Kidney epithelial cell (primary cell): ENCODE data around the gene LINC00632. TPM values are rescaled to one million over a fixed set of nuclear protein-coding genes. Genes with fewer than 3 reads are reported as not detected.
A peak's percentile ranks its signal among the peaks of the same experiment; 100 is the strongest.

Experiments
- DNase-seq: peaks from one replicate; pipeline ENCODE4 v3.0.0-alpha.2; 2010; ENCODE audit warnings: low read depth
- H3K27me3 ChIP-seq: 2 replicates; pipeline ENCODE4 v1.6.0; 2011; ENCODE audit warnings: low read length; ENCODE audit not compliant: control insufficient read depth, insufficient read depth
- H3K36me3 ChIP-seq: 2 replicates; pipeline ENCODE4 v1.5.1; 2011; ENCODE audit warnings: low read length; ENCODE audit not compliant: control insufficient read depth, insufficient read depth
- H3K4me3 ChIP-seq: 2 replicates; pipeline ENCODE4 v1.5.1; 2011; ENCODE audit warnings: low read depth, mild to moderate bottlenecking, control low read depth, low read length
- total RNA-seq: library from RNA; depleted of rRNA; stranded (reverse); fragments of >200 nt; gene quantifications from 2 replicates; pipeline ENCODE4 v1.2.3, GENCODE V29; 2015
- TF ChIP-seq, protein P1 (sequence below): IDR thresholded peaks from 2 replicates; pipeline ENCODE4 v1.5.1; 2011; ENCODE audit warnings: mild to moderate bottlenecking, moderate library complexity, low read length, control low read depth, inconsistent platforms; ENCODE audit not compliant: insufficient read depth, poor library complexity, severe bottlenecking

Gene LINC00632
- total RNA-seq, 1 donor from 2014 or later: 1.4 TPM

DNA sequence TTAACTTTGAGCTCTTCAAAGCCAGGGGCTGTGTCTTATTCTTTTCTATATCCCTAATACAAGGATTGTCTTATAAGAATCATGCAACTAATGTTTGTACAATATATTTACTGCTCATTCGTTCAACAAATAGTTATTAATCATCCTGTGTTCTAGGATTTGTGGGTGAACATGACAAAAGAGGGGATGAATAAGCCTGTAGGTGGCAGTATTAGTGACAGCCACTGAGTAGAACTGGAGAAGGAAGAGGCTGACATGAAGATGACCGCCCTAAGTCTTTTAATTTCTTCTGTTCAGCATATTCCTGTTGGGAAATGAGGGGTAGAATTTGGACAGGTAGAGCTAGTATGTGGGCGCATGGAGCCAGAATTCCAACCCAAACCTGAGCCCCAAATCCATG, 11.9 kb upstream of the LINC00632 start:
- DNase-seq: no peak
- Histone ChIP-seq H3K4me3 (no peak overlapping the region), H3K27me3 (no peaks in the 10 kb centered on the region), H3K36me3 (no peaks in the 10 kb centered on the region)
- TF ChIP-seq, protein P1, sequence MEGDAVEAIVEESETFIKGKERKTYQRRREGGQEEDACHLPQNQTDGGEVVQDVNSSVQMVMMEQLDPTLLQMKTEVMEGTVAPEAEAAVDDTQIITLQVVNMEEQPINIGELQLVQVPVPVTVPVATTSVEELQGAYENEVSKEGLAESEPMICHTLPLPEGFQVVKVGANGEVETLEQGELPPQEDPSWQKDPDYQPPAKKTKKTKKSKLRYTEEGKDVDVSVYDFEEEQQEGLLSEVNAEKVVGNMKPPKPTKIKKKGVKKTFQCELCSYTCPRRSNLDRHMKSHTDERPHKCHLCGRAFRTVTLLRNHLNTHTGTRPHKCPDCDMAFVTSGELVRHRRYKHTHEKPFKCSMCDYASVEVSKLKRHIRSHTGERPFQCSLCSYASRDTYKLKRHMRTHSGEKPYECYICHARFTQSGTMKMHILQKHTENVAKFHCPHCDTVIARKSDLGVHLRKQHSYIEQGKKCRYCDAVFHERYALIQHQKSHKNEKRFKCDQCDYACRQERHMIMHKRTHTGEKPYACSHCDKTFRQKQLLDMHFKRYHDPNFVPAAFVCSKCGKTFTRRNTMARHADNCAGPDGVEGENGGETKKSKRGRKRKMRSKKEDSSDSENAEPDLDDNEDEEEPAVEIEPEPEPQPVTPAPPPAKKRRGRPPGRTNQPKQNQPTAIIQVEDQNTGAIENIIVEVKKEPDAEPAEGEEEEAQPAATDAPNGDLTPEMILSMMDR: peak; percentile 21

DNA sequence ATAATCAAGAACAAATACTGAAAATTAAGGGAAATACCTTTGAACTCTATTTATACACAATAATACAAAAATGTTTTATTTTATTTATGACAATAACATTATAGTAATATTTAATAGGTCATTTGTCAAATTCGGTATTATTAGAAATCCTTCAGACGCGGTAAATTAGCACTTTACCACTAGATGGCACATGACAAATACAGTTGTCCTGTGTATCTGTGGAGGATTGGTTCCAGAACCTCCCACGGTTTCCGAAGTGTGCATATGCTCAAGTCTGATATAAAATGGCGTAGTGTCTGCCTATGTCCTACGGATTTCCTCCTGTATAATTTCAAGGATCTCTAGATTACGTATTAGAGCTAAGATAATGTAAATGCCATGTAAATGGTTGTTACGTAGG, 8.1 kb upstream of the LINC00632 start:
- H3K36me3 ChIP-seq: no peaks in the 10 kb centered on the region
- H3K4me3 ChIP-seq: no peak overlapping the region
- no peak for DNase-seq
- H3K27me3 ChIP-seq: no peaks in the 10 kb centered on the region
- TF ChIP-seq, protein P1: peak; percentile 33

GRCh38 chrX:140710710-140711109, 1.2 kb downstream of the LINC00632 start:
- Histone ChIP-seq H3K27me3 (no peaks in the 10 kb centered on the region), H3K4me3 (no peak overlapping the region), H3K36me3 (no peaks in the 10 kb centered on the region)
- no peak for DNase-seq
- TF ChIP-seq, protein P1: no peak

- no peaks in the 10 kb centered on the region for H3K36me3 ChIP-seq
- no peak for DNase-seq
- H3K27me3 ChIP-seq: no peaks in the 10 kb centered on the region
- H3K4me3 ChIP-seq: no peak overlapping the region
- TF ChIP-seq, protein P1: no peak
Observed at GRCh38 chrX:140711894-140712293, 2.3 kb downstream of the LINC00632 start.

- no peaks in the 10 kb centered on the region for H3K27me3 ChIP-seq
- no peaks in the 10 kb centered on the region for H3K36me3 ChIP-seq
- TF ChIP-seq, protein P1: no peak
- peak; percentile 25 for DNase-seq
- peak overlapping the region; percentile 10 for H3K4me3 ChIP-seq
Observed at GRCh38 chrX:140712413-140713173, 3.0 kb downstream of the LINC00632 start.

- Histone ChIP-seq H3K4me3 (no peak overlapping the region), H3K36me3 (no peaks in the 10 kb centered on the region), H3K27me3 (no peaks in the 10 kb centered on the region)
- TF ChIP-seq, protein P1: no peak
- DNase-seq: no peak
Observed at GRCh38 chrX:140713174-140713539, 3.6 kb downstream of the LINC00632 start.
